Measurements from ENCODE around the gene HOXC10.

The HOXC10 gene

GRCh38 chr12:53965281-53966084 lies 19.5 kb upstream of the HOXC10 start:
- DNase-seq (ENCODE audit: low read depth in 2 of 2) = no peak

- DNase-seq (ENCODE audit: low read depth in 2 of 2) = no peak
These were observed 18.9 kb upstream of the HOXC10 start for GRCh38 chr12:53966085-53966384.

GRCh38 chr12:53966385-53967133 lies 18.4 kb upstream of the HOXC10 start:
- DNase-seq (ENCODE audit: low read depth in 2 of 2) = no peak

- DNase-seq (ENCODE audit: low read depth in 2 of 2) = no peak
These were observed 17.5 kb upstream of the HOXC10 start for GRCh38 chr12:53967421-53967925.

- no peak for DNase-seq (ENCODE audit: low read depth in 2 of 2)
These were observed 16.5 kb upstream of the HOXC10 start for GRCh38 chr12:53968214-53969127.

GRCh38 chr12:53969588-53970259 lies 15.2 kb upstream of the HOXC10 start:
- no peak for DNase-seq (ENCODE audit: low read depth in 2 of 2)

- no peak for DNase-seq (ENCODE audit: low read depth in 2 of 2)
These were observed 14.5 kb upstream of the HOXC10 start for GRCh38 chr12:53970451-53970850.

- DNase-seq (ENCODE audit: low read depth in 2 of 2) = no peak
These were observed 13.8 kb upstream of the HOXC10 start for GRCh38 chr12:53971129-53971528.

GRCh38 chr12:53971686-53972085 lies 13.3 kb upstream of the HOXC10 start:
- no peak for DNase-seq (ENCODE audit: low read depth in 2 of 2)

- DNase-seq (ENCODE audit: low read depth in 2 of 2) = no peak
These were observed 12.7 kb upstream of the HOXC10 start for GRCh38 chr12:53972152-53972702.

GRCh38 chr12:53972722-53973235 lies 12.2 kb upstream of the HOXC10 start, which contains the start of gene HOXC11:
Gene HOXC11 (plus strand): TSS chr12:53973126. CDS start chr12:53973242, 116 bp downstream.
- no peak for DNase-seq (ENCODE audit: low read depth in 2 of 2)

- DNase-seq (ENCODE audit: low read depth in 2 of 2) = no peak
These were observed 11.5 kb upstream of the HOXC10 start for GRCh38 chr12:53973236-53974042.

- DNase-seq (ENCODE audit: low read depth in 2 of 2) = no peak
These were observed 10.6 kb upstream of the HOXC10 start, which contains the start of gene HOTAIR for GRCh38 chr12:53974084-53975063. Gene HOTAIR (minus strand): TSS chr12:53974954.

GRCh38 chr12:53975064-53975471 lies 9.9 kb upstream of the HOXC10 start:
- no peak for DNase-seq (ENCODE audit: low read depth in 2 of 2)

GRCh38 chr12:53975479-53976152 lies 9.3 kb upstream of the HOXC10 start:
- DNase-seq (ENCODE audit: low read depth in 2 of 2) = no peak

GRCh38 chr12:53976172-53976822 lies 8.6 kb upstream of the HOXC10 start:
- DNase-seq (ENCODE audit: low read depth in 2 of 2) = no peak

GRCh38 chr12:53976823-53977595 lies 7.9 kb upstream of the HOXC10 start:
- DNase-seq (ENCODE audit: low read depth in 2 of 2) = no peak
